ENCODE results near the gene ZNF555.

Gene ZNF555

DNA sequence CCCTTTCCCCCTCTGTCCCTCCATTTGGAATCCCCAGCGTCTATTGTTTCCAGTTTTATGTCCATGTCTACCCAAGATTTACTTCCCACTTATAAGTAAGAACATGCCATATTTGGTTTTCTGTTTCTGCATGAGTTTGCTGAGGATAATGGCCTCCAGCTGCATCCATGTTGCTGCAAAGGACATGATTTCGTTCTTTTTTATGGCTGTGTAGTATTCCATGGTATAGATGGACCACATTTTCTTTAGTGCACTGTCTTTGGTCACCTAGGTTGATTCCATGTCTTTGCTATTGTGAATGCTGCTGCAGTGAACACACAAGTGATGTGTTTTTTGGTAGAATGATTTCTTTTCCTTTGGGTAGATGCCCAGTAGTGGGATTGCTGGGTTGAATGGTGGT is 3.8 kb downstream of the ZNF555 start:
- Histone ChIP-seq H4K8ac (ENCODE audit: low read length) (no peak overlapping the region), H3K4me1 (ENCODE audit: control insufficient read depth, insufficient read depth, low read depth, low read length) (peaks cover 8% of the 10 kb centered on the region), H3K27me3 (ENCODE audit: control insufficient read depth in 1 of 2, insufficient read depth in 1 of 2, low read length in 2 of 2) (no peaks in the 10 kb centered on the region), H3K9ac (ENCODE audit: low read length) (no peak overlapping the region), H3K4ac (ENCODE audit: low read depth in 1 of 2, low read length in 2 of 2) (no peak overlapping the region), H3K9me3 (ENCODE audit: control insufficient read depth, low read length) (peaks cover 38% of the 10 kb centered on the region), H2AK5ac (ENCODE audit: low read length, severe bottlenecking) (no peak overlapping the region), H3K18ac (ENCODE audit: low read depth in 1 of 2, low read length in 2 of 2) (no peak overlapping the region), H3K36me3 (ENCODE audit: control insufficient read depth in 1 of 2, insufficient read depth in 2 of 2, low read depth in 1 of 2, low read length in 2 of 2) (peaks cover 14 to 24% of the 10 kb centered on the region in 2 experiments), H3K14ac (ENCODE audit: low read length in 2 of 2) (no peak overlapping the region), H3K27ac (ENCODE audit: low read length, poor library complexity, severe bottlenecking) (no peak overlapping the region), H3K4me2 (ENCODE audit: low read length, poor library complexity, severe bottlenecking) (no peak overlapping the region), H2AFZ (ENCODE audit: low read depth, low read length) (no peak overlapping the region), H2BK5ac (ENCODE audit: low read depth, low read length, poor library complexity, severe bottlenecking) (no peak overlapping the region), H3K4me3 (ENCODE audit: insufficient read depth in 1 of 2, low read depth in 1 of 2, low read length in 2 of 2) (no peak overlapping the region), H3K79me1 (replicated peaks; ENCODE audit: low read length, poor library complexity, severe bottlenecking) (peaks cover 41% of the 10 kb centered on the region), H4K91ac (ENCODE audit: low read length) (no peak overlapping the region), H2BK12ac (ENCODE audit: low read length in 2 of 2) (no peak overlapping the region), H2BK120ac (ENCODE audit: low read depth, low read length) (no peak overlapping the region), H3K23ac (ENCODE audit: low read length in 2 of 2) (no peak overlapping the region), H2BK15ac (ENCODE audit: low read depth, poor library complexity, severe bottlenecking) (no peak overlapping the region)
- 57% methylated on average over 1 of the region's 2 CpGs for WGBS
- no peak for DNase-seq

DNA sequence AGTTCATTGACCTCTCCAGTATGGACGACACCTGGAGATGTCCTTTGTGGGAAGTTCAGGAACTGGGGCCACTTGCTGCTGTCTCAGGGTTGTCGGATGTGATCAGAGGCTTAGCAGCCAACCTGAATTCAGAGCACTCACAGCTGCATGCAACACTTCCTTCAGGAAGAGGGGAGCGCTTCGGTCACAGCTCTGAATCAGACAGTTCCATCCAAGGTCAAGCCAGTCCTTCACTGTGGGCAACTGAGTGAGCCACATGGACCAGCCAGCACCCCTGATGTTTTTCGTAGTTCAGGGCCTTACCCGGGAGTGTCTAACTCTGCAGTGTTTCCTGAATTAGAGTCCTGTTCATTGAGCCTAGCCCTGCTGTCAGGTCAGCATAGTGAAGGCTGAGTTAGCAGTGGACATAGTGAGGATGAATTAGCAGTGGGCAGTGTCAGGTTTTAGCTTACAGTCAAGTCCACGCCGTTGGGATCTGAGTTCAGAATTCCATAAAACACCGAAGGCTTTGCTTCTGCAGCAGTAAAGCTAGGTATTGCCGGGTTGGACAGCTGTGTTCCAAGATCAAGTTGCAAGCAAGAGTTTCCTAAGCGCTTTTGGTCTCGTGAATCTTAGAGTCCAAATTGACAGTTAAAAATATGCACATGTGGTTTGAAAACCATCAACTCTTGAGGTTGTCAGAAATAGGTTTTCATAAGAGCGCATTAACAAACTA is 5.1 kb downstream of the ZNF555 start:
- peaks cover 48% of the 10 kb centered on the region for H3K9me3 ChIP-seq (ENCODE audit: control insufficient read depth, low read length)
- no peak overlapping the region for H3K23ac ChIP-seq (ENCODE audit: low read length in 2 of 2)
- H3K4me1 ChIP-seq (ENCODE audit: control insufficient read depth, insufficient read depth, low read depth, low read length): peaks cover 6% of the 10 kb centered on the region
- H3K4me3 ChIP-seq (ENCODE audit: insufficient read depth in 1 of 2, low read depth in 1 of 2, low read length in 2 of 2): no peak overlapping the region
- no peak overlapping the region for H4K91ac ChIP-seq (ENCODE audit: low read length)
- no peak overlapping the region for H2AFZ ChIP-seq (ENCODE audit: low read depth, low read length)
- no peak overlapping the region for H3K4me2 ChIP-seq (ENCODE audit: low read length, poor library complexity, severe bottlenecking)
- H3K9ac ChIP-seq (ENCODE audit: low read length): no peak overlapping the region
- H3K4ac ChIP-seq (ENCODE audit: low read depth in 1 of 2, low read length in 2 of 2): no peak overlapping the region
- no peak overlapping the region for H2BK5ac ChIP-seq (ENCODE audit: low read depth, low read length, poor library complexity, severe bottlenecking)
- peaks cover 19 to 36% of the 10 kb centered on the region in 2 experiments for H3K36me3 ChIP-seq (ENCODE audit: control insufficient read depth in 1 of 2, insufficient read depth in 2 of 2, low read depth in 1 of 2, low read length in 2 of 2)
- H3K79me1 ChIP-seq (replicated peaks; ENCODE audit: low read length, poor library complexity, severe bottlenecking): peaks cover 45% of the 10 kb centered on the region
- WGBS: 95% methylated on average over 12 of the region's 13 CpGs
- H2BK120ac ChIP-seq (ENCODE audit: low read depth, low read length): no peak overlapping the region
- H2BK12ac ChIP-seq (ENCODE audit: low read length in 2 of 2): no peak overlapping the region
- H3K14ac ChIP-seq (ENCODE audit: low read length in 2 of 2): no peak overlapping the region
- H3K18ac ChIP-seq (ENCODE audit: low read depth in 1 of 2, low read length in 2 of 2): no peak overlapping the region
- no peak overlapping the region for H3K27ac ChIP-seq (ENCODE audit: low read length, poor library complexity, severe bottlenecking)
- H2AK5ac ChIP-seq (ENCODE audit: low read length, severe bottlenecking): no peak overlapping the region
- DNase-seq: no peak
- H4K8ac ChIP-seq (ENCODE audit: low read length): no peak overlapping the region
- H3K27me3 ChIP-seq (ENCODE audit: control insufficient read depth in 1 of 2, insufficient read depth in 1 of 2, low read length in 2 of 2): no peaks in the 10 kb centered on the region
- no peak overlapping the region for H2BK15ac ChIP-seq (ENCODE audit: low read depth, poor library complexity, severe bottlenecking)

DNA sequence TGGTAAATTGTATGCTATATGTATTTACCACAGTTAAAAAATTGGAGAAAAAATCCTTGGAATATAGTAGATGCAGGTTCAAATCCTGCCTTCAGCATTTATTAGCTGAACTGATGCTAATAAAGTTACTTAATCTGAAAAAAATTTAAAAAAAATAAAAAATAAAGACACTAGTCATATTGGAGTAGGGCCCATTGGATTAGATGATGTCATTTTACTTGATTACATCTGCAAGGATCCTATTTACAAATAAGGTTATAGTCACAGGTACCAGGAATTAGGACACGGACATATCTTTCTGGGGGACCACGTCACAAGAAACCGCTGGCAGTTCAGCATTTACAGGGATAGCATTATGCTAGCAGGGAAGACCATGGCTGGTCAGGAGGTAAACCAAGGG is 6.2 kb downstream of the ZNF555 start:
- no peaks in the 10 kb centered on the region for H3K27me3 ChIP-seq (ENCODE audit: control insufficient read depth in 1 of 2, insufficient read depth in 1 of 2, low read length in 2 of 2)
- H3K9me3 ChIP-seq (ENCODE audit: control insufficient read depth, low read length): peaks cover 60% of the 10 kb centered on the region
- H3K36me3 ChIP-seq (ENCODE audit: control insufficient read depth in 1 of 2, insufficient read depth in 2 of 2, low read depth in 1 of 2, low read length in 2 of 2): peaks cover 25 to 47% of the 10 kb centered on the region in 2 experiments
- peaks cover 3% of the 10 kb centered on the region for H3K4me1 ChIP-seq (ENCODE audit: control insufficient read depth, insufficient read depth, low read depth, low read length)
- H2BK12ac ChIP-seq (ENCODE audit: low read length in 2 of 2): no peak overlapping the region
- H3K27ac ChIP-seq (ENCODE audit: low read length, poor library complexity, severe bottlenecking): no peak overlapping the region
- H3K4me3 ChIP-seq (ENCODE audit: insufficient read depth in 1 of 2, low read depth in 1 of 2, low read length in 2 of 2): no peak overlapping the region
- no peak overlapping the region for H2BK120ac ChIP-seq (ENCODE audit: low read depth, low read length)
- WGBS: 93% methylated on average over 3 of the region's 3 CpGs
- H3K23ac ChIP-seq (ENCODE audit: low read length in 2 of 2): no peak overlapping the region
- H2AK5ac ChIP-seq (ENCODE audit: low read length, severe bottlenecking): no peak overlapping the region
- no peak overlapping the region for H2AFZ ChIP-seq (ENCODE audit: low read depth, low read length)
- DNase-seq: no peak
- no peak overlapping the region for H4K8ac ChIP-seq (ENCODE audit: low read length)
- no peak overlapping the region for H2BK15ac ChIP-seq (ENCODE audit: low read depth, poor library complexity, severe bottlenecking)
- H3K18ac ChIP-seq (ENCODE audit: low read depth in 1 of 2, low read length in 2 of 2): no peak overlapping the region
- H2BK5ac ChIP-seq (ENCODE audit: low read depth, low read length, poor library complexity, severe bottlenecking): no peak overlapping the region
- H3K79me1 ChIP-seq (replicated peaks; ENCODE audit: low read length, poor library complexity, severe bottlenecking): peaks cover 38% of the 10 kb centered on the region
- H3K4me2 ChIP-seq (ENCODE audit: low read length, poor library complexity, severe bottlenecking): no peak overlapping the region
- H3K4ac ChIP-seq (ENCODE audit: low read depth in 1 of 2, low read length in 2 of 2): no peak overlapping the region
- H4K91ac ChIP-seq (ENCODE audit: low read length): no peak overlapping the region
- H3K9ac ChIP-seq (ENCODE audit: low read length): no peak overlapping the region
- no peak overlapping the region for H3K14ac ChIP-seq (ENCODE audit: low read length in 2 of 2)

DNA sequence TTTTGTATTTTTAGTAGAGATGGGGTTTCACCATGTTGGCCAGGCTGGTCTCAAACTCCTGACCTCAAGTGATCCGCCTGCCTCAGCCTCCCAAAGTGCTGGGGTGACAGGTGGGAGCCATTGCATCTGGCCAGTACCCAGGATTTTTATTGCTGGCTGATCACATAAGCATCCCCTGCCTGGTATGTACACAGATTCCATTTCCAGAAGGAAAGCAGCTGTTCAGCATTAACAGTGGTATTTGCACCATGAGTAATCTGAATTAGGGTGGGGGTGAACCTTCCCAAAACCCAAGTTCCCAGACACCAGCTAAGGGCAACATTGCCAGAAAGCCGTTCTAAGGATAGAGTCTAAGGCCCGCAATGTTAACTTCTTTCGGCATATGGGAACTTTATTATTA is 7.3 kb downstream of the ZNF555 start:
- Histone ChIP-seq H3K9me3 (ENCODE audit: control insufficient read depth, low read length) (peaks cover 71% of the 10 kb centered on the region), H3K4ac (ENCODE audit: low read depth in 1 of 2, low read length in 2 of 2) (no peak overlapping the region), H3K18ac (ENCODE audit: low read depth in 1 of 2, low read length in 2 of 2) (no peak overlapping the region), H2BK120ac (ENCODE audit: low read depth, low read length) (no peak overlapping the region), H4K91ac (ENCODE audit: low read length) (no peak overlapping the region), H3K23ac (ENCODE audit: low read length in 2 of 2) (no peak overlapping the region), H2AFZ (ENCODE audit: low read depth, low read length) (no peak overlapping the region), H3K4me3 (ENCODE audit: insufficient read depth in 1 of 2, low read depth in 1 of 2, low read length in 2 of 2) (no peak overlapping the region), H3K14ac (ENCODE audit: low read length in 2 of 2) (no peak overlapping the region), H2BK12ac (ENCODE audit: low read length in 2 of 2) (no peak overlapping the region), H2BK15ac (ENCODE audit: low read depth, poor library complexity, severe bottlenecking) (no peak overlapping the region), H3K27me3 (ENCODE audit: control insufficient read depth in 1 of 2, insufficient read depth in 1 of 2, low read length in 2 of 2) (no peaks in the 10 kb centered on the region), H3K27ac (ENCODE audit: low read length, poor library complexity, severe bottlenecking) (no peak overlapping the region), H3K79me1 (replicated peaks; ENCODE audit: low read length, poor library complexity, severe bottlenecking) (peaks cover 38% of the 10 kb centered on the region), H3K4me2 (ENCODE audit: low read length, poor library complexity, severe bottlenecking) (no peak overlapping the region), H2BK5ac (ENCODE audit: low read depth, low read length, poor library complexity, severe bottlenecking) (no peak overlapping the region), H3K4me1 (ENCODE audit: control insufficient read depth, insufficient read depth, low read depth, low read length) (no peaks in the 10 kb centered on the region), H4K8ac (ENCODE audit: low read length) (no peak overlapping the region), H2AK5ac (ENCODE audit: low read length, severe bottlenecking) (no peak overlapping the region), H3K9ac (ENCODE audit: low read length) (no peak overlapping the region), H3K36me3 (ENCODE audit: control insufficient read depth in 1 of 2, insufficient read depth in 2 of 2, low read depth in 1 of 2, low read length in 2 of 2) (peaks cover 36 to 58% of the 10 kb centered on the region in 2 experiments)
- DNase-seq: no peak
- 71% methylated on average over 4 of the region's 4 CpGs for WGBS
